GM21381 (cell line): ENCODE results near the gene PARP1.
"Not testable (repeated sequence)": the region's sequence is repeated elsewhere in the genome, so short reads cannot be mapped to it uniquely, and the experiment has no call there.

Experiments
- ATAC-seq: cut with Tn5 transposase; IDR thresholded peaks from one replicate; pipeline ENCODE4 v1.9.1; 2021; ENCODE audit warnings: mild to moderate bottlenecking, moderate library complexity; ENCODE audit not compliant: unreplicated experiment

Gene PARP1

GRCh38 chr1:226407497-226408284, at the start of gene PARP1:
PARP1 (minus strand) TSS chr1:226408093; CDS start chr1:226407929, 164 bp downstream.
- peak; percentile 75 for ATAC-seq

DNA sequence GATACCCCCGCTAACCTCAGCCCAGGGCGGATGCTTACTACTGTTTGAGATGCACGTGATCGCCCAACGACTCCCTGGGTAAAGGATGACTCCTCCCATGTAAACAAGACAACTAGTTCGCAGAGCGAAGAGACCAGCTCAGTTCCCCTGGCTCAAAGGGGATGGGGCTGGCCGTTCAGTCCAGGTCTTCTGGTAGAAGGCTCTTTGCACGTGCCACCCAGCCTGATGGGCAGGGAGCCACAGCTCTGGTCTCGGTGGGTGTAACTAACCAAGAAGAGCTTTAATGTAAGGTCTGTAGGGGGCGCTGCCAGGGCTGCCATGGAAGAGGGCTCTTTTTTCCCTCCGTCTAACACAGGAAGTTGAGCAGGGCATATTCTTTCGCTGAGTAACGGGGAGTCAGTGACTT, 49.4 kb upstream of the PARP1 start:
- ATAC-seq = no peak

- ATAC-seq = no peak
Measured at GRCh38 chr1:226455843-226456242, 48.0 kb upstream of the PARP1 start.

GRCh38 chr1:226454349-226454748, 46.5 kb upstream of the PARP1 start:
- no peak for ATAC-seq

DNA sequence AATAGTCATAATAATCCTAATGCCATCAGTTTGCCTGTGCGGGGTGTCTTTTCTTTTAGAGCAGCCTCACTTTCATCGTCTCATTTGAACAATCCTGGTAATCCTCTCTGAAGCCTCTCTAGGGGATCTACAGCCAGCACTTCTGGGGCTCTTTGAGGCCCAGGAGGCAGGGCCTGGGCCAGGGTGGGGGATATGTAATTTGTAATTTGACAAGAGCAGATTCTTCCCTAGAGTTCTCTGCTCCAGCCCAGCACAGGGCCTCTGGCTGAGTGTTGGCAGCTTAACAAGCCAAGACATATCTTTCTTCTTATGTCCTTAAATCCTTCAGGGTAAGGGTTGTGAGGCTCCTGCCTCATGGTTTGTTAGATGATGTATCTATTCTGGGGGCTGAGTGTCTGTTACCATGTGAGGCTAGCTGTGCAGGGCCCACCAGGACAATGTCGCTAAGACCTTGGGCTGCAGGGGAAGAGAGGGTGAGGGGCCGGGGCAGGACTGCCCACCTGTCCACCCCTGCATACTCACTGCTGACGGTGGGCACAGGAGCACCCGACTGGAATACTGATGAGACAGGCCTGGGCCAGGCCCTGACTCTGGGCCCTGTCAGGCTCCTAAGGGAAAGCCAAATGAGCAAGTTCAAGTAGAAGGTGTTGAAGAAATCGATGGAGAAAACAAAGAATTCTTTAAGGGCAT, 45.3 kb upstream of the PARP1 start:
- no peak for ATAC-seq

- no peak for ATAC-seq
Measured at GRCh38 chr1:226450688-226451087, 42.8 kb upstream of the PARP1 start.

- ATAC-seq = no peak
Measured at GRCh38 chr1:226449823-226450222, 41.9 kb upstream of the PARP1 start.

GRCh38 chr1:226447932-226448665, 40.2 kb upstream of the PARP1 start:
- no peak for ATAC-seq

DNA sequence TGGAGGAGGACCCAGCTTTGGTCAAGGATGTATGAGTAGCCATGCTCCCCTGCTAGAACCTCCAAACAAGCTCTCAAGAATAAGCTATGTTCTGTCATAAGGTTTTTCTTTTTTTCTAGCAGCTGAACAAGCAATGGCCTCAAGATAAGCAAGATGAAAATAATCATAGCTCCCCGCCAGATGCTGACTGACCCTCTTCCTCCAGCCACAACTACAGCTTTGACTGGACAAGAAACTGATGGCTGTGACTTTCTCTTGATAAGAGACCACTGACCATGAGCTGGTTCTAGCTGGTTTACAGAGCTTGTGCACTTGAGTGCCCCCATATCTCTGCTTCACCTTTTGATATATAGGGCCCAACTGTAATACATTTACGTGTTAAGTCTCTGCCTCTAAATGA, 38.2 kb upstream of the PARP1 start:
- no peak for ATAC-seq

DNA sequence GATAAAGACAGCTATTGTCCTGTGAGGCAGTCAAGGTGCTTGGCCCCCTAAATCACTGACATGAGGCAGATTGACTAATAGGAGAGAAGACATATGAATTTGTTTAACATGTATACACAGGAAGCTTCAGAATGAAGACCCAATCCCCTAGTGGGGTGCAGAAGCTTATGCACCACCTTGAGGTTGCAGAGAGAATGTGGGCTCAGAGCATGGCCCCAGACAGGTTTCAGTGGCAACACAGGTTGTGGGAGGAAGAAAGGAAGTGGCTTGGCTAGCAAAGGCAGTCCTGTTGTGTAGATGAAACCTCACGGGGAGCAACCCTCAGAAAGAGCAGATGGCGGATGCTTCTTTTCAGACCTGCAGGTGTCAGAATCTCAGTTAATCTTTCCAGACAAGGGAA, 37.0 kb upstream of the PARP1 start:
- peak; percentile 100 for ATAC-seq

- ATAC-seq = no peak
Measured at GRCh38 chr1:226443439-226443838, 35.5 kb upstream of the PARP1 start.

GRCh38 chr1:226443033-226443432, 35.1 kb upstream of the PARP1 start:
- no peak for ATAC-seq

- no peak for ATAC-seq
Measured at GRCh38 chr1:226441629-226442028, 33.7 kb upstream of the PARP1 start.

DNA sequence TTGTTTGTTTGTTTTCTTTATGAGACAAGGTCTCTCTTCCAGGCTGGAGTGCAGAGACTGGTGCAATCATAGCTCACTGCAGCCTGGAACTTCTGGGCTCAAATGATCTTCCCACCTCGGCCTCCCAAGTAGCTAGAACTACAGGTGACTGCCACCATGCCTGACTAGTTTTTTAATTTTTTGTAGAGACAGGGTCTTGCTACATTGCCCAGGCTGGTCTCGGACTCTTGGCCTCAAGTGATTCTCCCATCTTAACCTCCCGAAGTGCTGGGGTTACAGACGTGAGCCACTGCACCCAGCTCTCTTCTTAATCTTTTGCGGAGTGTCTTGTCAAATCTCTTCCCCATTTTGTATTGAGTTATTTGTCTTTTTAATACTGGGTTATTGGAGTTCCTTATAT, 32.6 kb upstream of the PARP1 start:
- ATAC-seq = no peak

- no peak for ATAC-seq
Measured at GRCh38 chr1:226438007-226438406, 30.1 kb upstream of the PARP1 start.

GRCh38 chr1:226436855-226437491, 29.1 kb upstream of the PARP1 start:
- no peak for ATAC-seq

GRCh38 chr1:226436472-226436854, 28.6 kb upstream of the PARP1 start:
- no peak for ATAC-seq

- ATAC-seq = no peak
Measured at GRCh38 chr1:226433341-226433720, 25.4 kb upstream of the PARP1 start.

DNA sequence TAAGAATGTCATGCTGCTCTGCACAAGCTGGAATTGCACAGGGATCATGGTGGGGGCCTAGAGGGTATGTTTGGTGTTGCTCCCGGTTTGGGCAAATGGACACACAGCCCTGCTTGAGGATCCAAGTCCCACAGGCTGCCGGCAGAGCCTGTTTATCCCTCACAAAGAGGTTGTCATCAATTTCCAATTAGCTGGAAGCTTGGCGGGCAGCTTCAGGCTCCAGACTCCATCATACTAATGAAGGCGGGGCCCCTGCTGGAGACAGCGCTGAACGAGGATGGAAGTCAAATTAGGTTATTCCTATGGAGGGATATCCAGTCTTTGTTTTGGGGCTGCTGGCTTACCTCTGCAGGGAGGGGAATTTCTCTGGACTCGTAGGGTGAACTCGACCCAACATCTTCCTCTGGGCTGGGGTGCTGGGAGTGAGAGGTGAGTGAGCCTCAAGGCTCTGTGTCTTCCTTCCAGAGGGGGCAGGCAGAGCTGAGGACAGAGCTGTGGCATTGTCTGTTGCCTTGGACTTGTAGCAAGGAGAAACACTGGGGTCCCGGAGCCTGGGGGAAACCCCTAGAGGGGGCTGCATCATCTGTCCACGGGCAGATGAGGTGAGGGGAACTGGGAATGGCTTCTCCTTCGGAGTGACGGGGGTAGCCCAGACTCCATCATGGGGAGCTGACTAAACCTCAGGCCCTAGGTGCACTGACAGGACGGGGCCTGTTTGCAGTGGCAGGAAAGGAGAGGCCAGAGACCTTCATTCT, 24.9 kb upstream of the PARP1 start:
- no peak for ATAC-seq

GRCh38 chr1:226431898-226432297, 24.0 kb upstream of the PARP1 start:
- ATAC-seq = not testable (repeated sequence)
